CD14-positive monocyte (primary cell): ENCODE results near the gene CARNS1. TPM values are rescaled to one million over a fixed set of nuclear protein-coding genes. Genes with fewer than 3 reads are reported as not detected.
A peak's percentile ranks its signal among the peaks of the same experiment; 100 is the strongest.

Source experiments
- DNase-seq, 3 donors: peaks; one replicate each; pipeline ENCODE4 v3.0.0-alpha.2; 2011 to 2022
- H2AFZ ChIP-seq: 2 replicates; pipeline ENCODE4 v1.6.0; 2012; ENCODE audit warnings: mild to moderate bottlenecking, low read depth, low read length, inconsistent platforms; ENCODE audit not compliant: insufficient read depth, poor library complexity, severe bottlenecking
- H3K27ac ChIP-seq, 2 donors: 1 replicate in 1 of 2; 2 replicates in 1 of 2; pipeline ENCODE4 v1.5.1; 2012 to 2013; ENCODE audit warnings: low read length in 2 of 2, control low read depth in 1 of 2, inconsistent platforms in 1 of 2, low read depth in 1 of 2, mild to moderate bottlenecking in 1 of 2
- H3K27me3 ChIP-seq, 2 donors: one replicate each; pipeline versions ENCODE4 v1.6.0 to v1.6.1; 2011 to 2013; ENCODE audit warnings: low read length in 2 of 2; ENCODE audit not compliant: control insufficient read depth in 2 of 2, insufficient read depth in 2 of 2
- H3K36me3 ChIP-seq, 2 donors: replicated peaks in 1 of 2; 1 replicate in 1 of 2; 2 replicates in 1 of 2; pipeline versions ENCODE4 v1.5.1 to v1.6.1; 2012 to 2013; ENCODE audit warnings: low read length in 2 of 2, control low read depth in 1 of 2, inconsistent platforms in 1 of 2, mild to moderate bottlenecking in 1 of 2; ENCODE audit not compliant: insufficient read depth in 2 of 2, control insufficient read depth in 1 of 2
- H3K4me1 ChIP-seq, 2 donors: 1 replicate in 1 of 2; 2 replicates in 1 of 2; pipeline versions ENCODE4 v1.5.1 to v1.6.1; 2012 to 2013; ENCODE audit warnings: low read length in 2 of 2, control low read depth in 1 of 2, inconsistent platforms in 1 of 2, mild to moderate bottlenecking in 1 of 2, moderate library complexity in 1 of 2; ENCODE audit not compliant: insufficient read depth in 2 of 2, control insufficient read depth in 1 of 2
- H3K4me2 ChIP-seq: replicated peaks from 2 replicates; pipeline ENCODE3; 2012; ENCODE audit warnings: low read length, moderate library complexity, mild to moderate bottlenecking; ENCODE audit not compliant: poor library complexity, severe bottlenecking; ENCODE audit errors: extremely low read depth
- H3K4me3 ChIP-seq, 3 experiments: fragments of 200-600 bp in 1 of 3; sonication (generic) in 1 of 3; replicated peaks in 1 of 3; 1 replicate in 2 of 3; 2 replicates in 1 of 3; pipeline ENCODE4 v1.5.1; 2011 to 2013; ENCODE audit warnings: low read length in 3 of 3, mild to moderate bottlenecking in 3 of 3, control low read depth in 2 of 3, low read depth in 2 of 3, inconsistent platforms in 1 of 3, moderate library complexity in 1 of 3
- H3K79me2 ChIP-seq: 2 replicates; pipeline ENCODE4 v1.6.0; 2012; ENCODE audit warnings: mild to moderate bottlenecking, control low read depth, inconsistent platforms, low read length, moderate library complexity; ENCODE audit not compliant: insufficient read depth
- H3K9ac ChIP-seq: 2 replicates; pipeline ENCODE4 v1.6.0; 2017; ENCODE audit warnings: low read length, mild to moderate bottlenecking; ENCODE audit not compliant: insufficient read depth, poor library complexity, severe bottlenecking
- H3K9me3 ChIP-seq, 2 donors: replicated peaks in 1 of 2; 1 replicate in 1 of 2; 2 replicates in 1 of 2; pipeline versions ENCODE4 v1.5.1 to v1.6.1; 2012 to 2013; ENCODE audit warnings: low read length in 2 of 2, control low read depth in 1 of 2; ENCODE audit not compliant: control insufficient read depth in 1 of 2, insufficient read depth in 1 of 2
- H4K20me1 ChIP-seq: 2 replicates; pipeline ENCODE4 v1.6.0; 2012; ENCODE audit warnings: mild to moderate bottlenecking, low read length, control low read depth, moderate library complexity; ENCODE audit not compliant: insufficient read depth
- H3K27ac Mint-ChIP-seq, 7 donors: one replicate each; pipeline ENCODE4 v1.8.0; 2020; ENCODE audit warnings: mild to moderate bottlenecking in 7 of 7, mixed read lengths in 7 of 7, moderate library complexity in 6 of 7, inconsistent platforms in 2 of 7
- H3K27me3 Mint-ChIP-seq, 3 donors: one replicate each; pipeline ENCODE4 v1.8.0; 2021 to 2022; ENCODE audit warnings: low read depth in 3 of 3, mild to moderate bottlenecking in 3 of 3, mixed read lengths in 3 of 3, moderate library complexity in 3 of 3, inconsistent platforms in 1 of 3
- H3K36me3 Mint-ChIP-seq, 2 donors: one replicate each; pipeline ENCODE4 v1.8.0; 2020; ENCODE audit warnings: mixed read lengths in 2 of 2, inconsistent platforms in 1 of 2, mild to moderate bottlenecking in 1 of 2
- H3K4me1 Mint-ChIP-seq: one replicate; pipeline ENCODE4 v1.8.0; 2020; ENCODE audit warnings: mild to moderate bottlenecking, mixed read lengths
- H3K4me3 Mint-ChIP-seq, 2 donors: one replicate each; pipeline ENCODE4 v1.8.0; 2020; ENCODE audit warnings: mild to moderate bottlenecking in 2 of 2, mixed read lengths in 2 of 2, moderate library complexity in 1 of 2
- H3K9me3 Mint-ChIP-seq, 7 donors: one replicate each; pipeline ENCODE4 v1.8.0; 2020 to 2022; ENCODE audit warnings: mixed read lengths in 7 of 7, mild to moderate bottlenecking in 6 of 7, moderate library complexity in 6 of 7, inconsistent platforms in 2 of 7
- WGBS: methylation state at CpG from one replicate; pipeline ENCODE4 v1.1.5; 2013; ENCODE audit warnings: missing lambda C conversion rate; ENCODE audit not compliant: insufficient coverage; 5-methylcytosine and 5-hydroxymethylcytosine counted together
- intact Hi-C, 2 donors: fragments of 100-400 bp; cut with micrococcal nuclease; formaldehyde crosslinking; loops; one replicate each; pipeline versions ENCODE4 v1.15.0 to v1.15.1; 2023
- polyA plus RNA-seq, 3 donors: library from polyadenylated mRNA; depleted of rRNA in 1 of 3; unstranded in 2 of 3; stranded (reverse) in 1 of 3; fragments of 300-500 nt in 2 of 3; fragments of >200 nt in 1 of 3; fragmentation: Illumina TruSeq in 2 of 3; gene quantifications; 1 replicate in 2 of 3; 2 replicates in 1 of 3; pipeline ENCODE4 v1.2.3, GENCODE V29; 2012 to 2021
- TF ChIP-seq, protein P1 (sequence below): fragments of 200-600 bp; IDR thresholded peaks from one replicate; pipeline ENCODE4 v1.8.0; 2022; ENCODE audit warnings: antibody characterized with exemption, mild to moderate bottlenecking

CARNS1 gene
- polyA plus RNA-seq, 3 donors: 0.09 TPM; not detected in 2

DNA sequence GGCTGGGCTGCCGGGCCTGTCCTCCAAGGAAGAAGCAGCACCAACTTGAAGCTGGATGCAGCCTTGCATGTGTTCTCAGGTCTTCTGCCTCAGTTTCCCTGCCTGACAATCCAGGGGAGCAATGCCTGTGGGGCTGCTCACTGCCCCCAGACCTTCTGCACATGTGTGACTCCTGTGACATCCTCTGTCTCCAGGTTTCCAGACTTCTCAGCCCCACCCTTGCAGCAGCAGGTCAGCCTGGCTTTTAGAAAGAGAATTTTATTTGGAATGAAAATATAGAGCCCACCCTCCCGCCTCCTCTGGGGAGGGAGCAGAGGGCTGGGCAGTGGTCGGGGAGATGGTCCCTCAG is 22.3 kb downstream of the CARNS1 start:
- WGBS: 43% methylated on average over 2 of the region's 3 CpGs
- Histone ChIP-seq H3K4me2 (no peak overlapping the region), H3K27ac (no peak overlapping the region), H3K4me3 (no peak overlapping the region), H3K9ac (no peak overlapping the region), H3K27me3 (no peaks in the 10 kb centered on the region), H3K36me3 (peaks cover 35 to 78% of the 10 kb centered on the region in 2 donors), H4K20me1 (peaks cover 85% of the 10 kb centered on the region), H2AFZ (no peak overlapping the region), H3K79me2 (no peaks in the 10 kb centered on the region), H3K4me1 (peaks cover 18 to 50% of the 10 kb centered on the region in 2 donors), H3K9me3 (no peaks in the 10 kb centered on the region)
- TF ChIP-seq, protein P1, sequence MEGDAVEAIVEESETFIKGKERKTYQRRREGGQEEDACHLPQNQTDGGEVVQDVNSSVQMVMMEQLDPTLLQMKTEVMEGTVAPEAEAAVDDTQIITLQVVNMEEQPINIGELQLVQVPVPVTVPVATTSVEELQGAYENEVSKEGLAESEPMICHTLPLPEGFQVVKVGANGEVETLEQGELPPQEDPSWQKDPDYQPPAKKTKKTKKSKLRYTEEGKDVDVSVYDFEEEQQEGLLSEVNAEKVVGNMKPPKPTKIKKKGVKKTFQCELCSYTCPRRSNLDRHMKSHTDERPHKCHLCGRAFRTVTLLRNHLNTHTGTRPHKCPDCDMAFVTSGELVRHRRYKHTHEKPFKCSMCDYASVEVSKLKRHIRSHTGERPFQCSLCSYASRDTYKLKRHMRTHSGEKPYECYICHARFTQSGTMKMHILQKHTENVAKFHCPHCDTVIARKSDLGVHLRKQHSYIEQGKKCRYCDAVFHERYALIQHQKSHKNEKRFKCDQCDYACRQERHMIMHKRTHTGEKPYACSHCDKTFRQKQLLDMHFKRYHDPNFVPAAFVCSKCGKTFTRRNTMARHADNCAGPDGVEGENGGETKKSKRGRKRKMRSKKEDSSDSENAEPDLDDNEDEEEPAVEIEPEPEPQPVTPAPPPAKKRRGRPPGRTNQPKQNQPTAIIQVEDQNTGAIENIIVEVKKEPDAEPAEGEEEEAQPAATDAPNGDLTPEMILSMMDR: no peak
- Mint-ChIP-seq H3K4me3 (peak overlapping the region in 1 of 2 donors; percentile 59), H3K36me3 (peaks cover 46 to 61% of the 10 kb centered on the region in 2 donors), H3K27me3 (no peaks in the 10 kb centered on the region), H3K9me3 (no peaks in the 10 kb centered on the region), H3K27ac (peak overlapping the region in 1 of 7 donors; percentile 70), H3K4me1 (peaks cover 42% of the 10 kb centered on the region)
- intact Hi-C loops: no loop called here
- DNase-seq: no peak

DNA sequence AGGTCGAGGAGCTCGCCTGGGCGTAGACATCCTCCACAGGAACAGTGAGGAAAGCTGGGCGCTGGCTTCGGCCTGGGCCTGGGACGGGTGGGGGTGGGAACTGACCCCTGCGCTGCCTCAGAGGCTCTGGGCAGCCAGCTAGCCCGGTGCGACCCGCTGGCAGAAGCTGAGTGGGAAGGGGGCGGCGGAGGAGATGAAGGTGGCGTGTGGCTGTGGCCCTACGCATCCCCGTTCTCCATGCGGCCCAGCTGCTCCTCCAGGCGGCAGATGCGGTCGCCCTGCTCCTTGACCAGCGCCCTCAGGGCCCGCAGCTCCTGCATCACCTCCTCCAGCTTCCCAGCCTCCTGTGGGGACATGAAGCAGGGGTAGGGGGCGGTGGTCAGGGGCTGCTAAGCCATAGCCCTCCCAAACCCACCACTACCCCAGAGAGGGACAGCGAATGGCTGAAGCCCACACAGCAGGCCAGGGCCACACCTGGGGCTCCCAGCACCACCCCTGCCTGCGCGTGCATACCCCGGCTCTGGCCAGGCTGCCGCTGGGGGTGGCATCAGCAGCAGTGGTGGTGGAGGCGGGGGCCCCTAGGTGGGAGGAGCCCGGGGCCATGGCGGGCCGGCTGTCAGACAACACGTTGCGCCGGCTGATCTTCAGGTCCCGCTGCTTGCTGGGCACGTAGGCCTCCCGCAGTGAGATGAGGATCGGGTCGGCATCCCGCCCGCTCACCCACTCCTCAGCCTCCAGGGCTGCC is 22.9 kb downstream of the CARNS1 start:
- H3K36me3 Mint-ChIP-seq: peaks cover 42 to 56% of the 10 kb centered on the region in 2 donors
- Histone ChIP-seq H3K79me2 (no peaks in the 10 kb centered on the region), H3K4me1 (peaks cover 22 to 55% of the 10 kb centered on the region in 2 donors), H4K20me1 (peaks cover 86% of the 10 kb centered on the region), H3K4me3 (no peak overlapping the region), H3K36me3 (peaks cover 30 to 73% of the 10 kb centered on the region in 2 donors), H2AFZ (no peak overlapping the region), H3K27ac (no peak overlapping the region), H3K9ac (no peak overlapping the region), H3K4me2 (no peak overlapping the region), H3K27me3 (no peaks in the 10 kb centered on the region), H3K9me3 (no peaks in the 10 kb centered on the region)
- intact Hi-C loops: no loop called here
- 89% methylated on average over 22 of the region's 41 CpGs for WGBS
- H3K9me3 Mint-ChIP-seq: no peaks in the 10 kb centered on the region
- peaks cover 44% of the 10 kb centered on the region for H3K4me1 Mint-ChIP-seq
- TF ChIP-seq, protein P1: no peak
- no peaks in the 10 kb centered on the region for H3K27me3 Mint-ChIP-seq
- peak overlapping the region in 1 of 2 donors; percentile 59 for H3K4me3 Mint-ChIP-seq
- no peak for DNase-seq
- peak overlapping the region in 2 of 7 donors; percentile 70 to 82 for H3K27ac Mint-ChIP-seq
